Left lung (tissue), 10 donors: ENCODE measurements around the gene MBP. TPM values are rescaled to one million over a fixed set of nuclear protein-coding genes. Genes with fewer than 3 reads are reported as not detected.
A peak's percentile ranks its signal among the peaks of the same experiment; 100 is the strongest.

Experiments used
- ATAC-seq: fragments of 200-7000 bp; cut with Tn5 transposase; one replicate; pipeline ENCODE4 v1.9.1; 2020; ENCODE audit warnings: moderate library complexity
- DNase-seq, 4 donors: peaks; one replicate each; pipeline ENCODE4 v3.0.0-alpha.2; 2013 to 2020
- H3K27ac ChIP-seq, 2 donors: fragments of 200-600 bp; sonication (generic) in 1 of 2; one replicate each; pipeline versions ENCODE4 v1.5.0 to v1.8.0; 2020 to 2021
- H3K27me3 ChIP-seq, 2 donors: fragments of 200-600 bp; sonication (generic) in 1 of 2; one replicate each; pipeline versions ENCODE4 v1.5.0 to v1.8.0; 2020 to 2021
- H3K36me3 ChIP-seq, 2 donors: fragments of 200-600 bp; sonication (generic) in 1 of 2; one replicate each; pipeline versions ENCODE4 v1.5.0 to v1.8.0; 2020 to 2021
- H3K4me1 ChIP-seq, 2 donors: fragments of 200-600 bp; one replicate each; pipeline ENCODE4 v1.8.0; 2021
- H3K4me3 ChIP-seq, 2 donors: fragments of 200-600 bp; sonication (generic) in 1 of 2; one replicate each; pipeline versions ENCODE4 v1.5.0 to v1.8.0; 2020 to 2021; ENCODE audit warnings: mild to moderate bottlenecking in 1 of 2
- H3K9me3 ChIP-seq, 2 donors: fragments of 200-600 bp; sonication (generic) in 1 of 2; one replicate each; pipeline versions ENCODE4 v1.5.0 to v1.8.0; 2020 to 2021
- intact Hi-C, 2 donors: fragments of 100-400 bp; cut with DNase I; formaldehyde crosslinking; loops; one replicate each; pipeline versions ENCODE4 v1.11.2 to v1.14.2; 2022
- polyA plus RNA-seq, 6 donors: library from polyadenylated mRNA; unstranded; fragments of 120-200 nt; gene quantifications; one replicate each; pipeline ENCODE4 v1.2.1, GENCODE V29; 2013; ENCODE audit not compliant: insufficient read length in 6 of 6
- total RNA-seq, 2 donors: library from RNA; stranded (reverse); fragmentation: NEBNext Ultra II Directional; extraction: Animal tissue kit (Norgen Biotek cat#: 25700); gene quantifications; one replicate each; pipeline ENCODE4 v1.2.1, GENCODE V29; 2021
- TF ChIP-seq, protein P1 (sequence below), 2 donors: fragments of 200-600 bp; sonication (generic) in 1 of 2; IDR thresholded peaks; one replicate each; pipeline versions ENCODE4 v1.5.0 to v1.8.0; 2021; ENCODE audit warnings: antibody characterized with exemption in 2 of 2
- donor health status: DM: no; HTN: yes; CAD: no.
- donor health status: DM: no; HTN: no; CAD: no.

MBP gene
- total and polyA plus RNA-seq, 8 donors: 8.8 to 56.7 (median 10.8) TPM

DNA sequence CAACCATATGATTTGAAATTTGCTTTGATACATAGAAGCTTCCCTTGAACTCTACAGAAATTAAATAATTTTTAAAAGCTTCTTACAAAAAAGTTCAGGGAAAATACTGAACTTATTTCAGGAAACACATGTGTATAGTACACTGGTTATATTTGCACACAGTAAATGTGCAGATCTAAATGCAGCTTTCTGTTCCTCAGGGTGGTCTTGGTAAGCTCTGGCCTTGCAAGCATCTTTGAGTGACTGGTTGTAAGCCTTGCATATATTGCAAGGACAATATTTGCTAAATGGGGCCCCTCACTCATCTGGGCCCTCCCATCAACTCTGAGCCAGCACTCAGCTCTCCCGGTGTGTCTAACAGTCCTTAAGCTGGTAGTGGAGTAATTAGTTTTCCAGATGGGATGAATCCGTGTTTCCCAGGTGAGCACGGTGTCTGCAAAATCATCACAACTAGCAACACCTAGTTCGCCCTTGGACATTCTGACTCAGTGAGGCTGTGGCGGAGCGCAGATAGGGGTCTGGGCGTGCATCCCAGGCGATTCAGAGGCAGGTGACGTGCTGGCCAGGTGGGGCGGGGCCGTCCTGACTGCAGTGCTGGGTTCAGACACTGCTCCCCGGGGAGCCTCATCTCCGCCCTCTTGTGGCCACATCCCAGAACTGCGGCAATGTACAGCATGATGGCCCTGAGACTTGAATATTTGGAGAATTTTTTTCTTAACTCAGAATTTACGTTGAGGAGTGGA lies 149.6 kb downstream of the MBP start:
- TF ChIP-seq, protein P1, sequence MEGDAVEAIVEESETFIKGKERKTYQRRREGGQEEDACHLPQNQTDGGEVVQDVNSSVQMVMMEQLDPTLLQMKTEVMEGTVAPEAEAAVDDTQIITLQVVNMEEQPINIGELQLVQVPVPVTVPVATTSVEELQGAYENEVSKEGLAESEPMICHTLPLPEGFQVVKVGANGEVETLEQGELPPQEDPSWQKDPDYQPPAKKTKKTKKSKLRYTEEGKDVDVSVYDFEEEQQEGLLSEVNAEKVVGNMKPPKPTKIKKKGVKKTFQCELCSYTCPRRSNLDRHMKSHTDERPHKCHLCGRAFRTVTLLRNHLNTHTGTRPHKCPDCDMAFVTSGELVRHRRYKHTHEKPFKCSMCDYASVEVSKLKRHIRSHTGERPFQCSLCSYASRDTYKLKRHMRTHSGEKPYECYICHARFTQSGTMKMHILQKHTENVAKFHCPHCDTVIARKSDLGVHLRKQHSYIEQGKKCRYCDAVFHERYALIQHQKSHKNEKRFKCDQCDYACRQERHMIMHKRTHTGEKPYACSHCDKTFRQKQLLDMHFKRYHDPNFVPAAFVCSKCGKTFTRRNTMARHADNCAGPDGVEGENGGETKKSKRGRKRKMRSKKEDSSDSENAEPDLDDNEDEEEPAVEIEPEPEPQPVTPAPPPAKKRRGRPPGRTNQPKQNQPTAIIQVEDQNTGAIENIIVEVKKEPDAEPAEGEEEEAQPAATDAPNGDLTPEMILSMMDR (IDR thresholded peaks at IDR 0.05): peak; percentile 92 to 97
- Histone ChIP-seq H3K4me3 (no peak overlapping the region), H3K27me3 (no peaks in the 10 kb centered on the region), H3K36me3 (no peaks in the 10 kb centered on the region), H3K27ac (no peak overlapping the region), H3K9me3 (no peaks in the 10 kb centered on the region), H3K4me1 (peaks cover 0 to 4% of the 10 kb centered on the region in 2 donors)
- intact Hi-C loops: loop anchor here in 1 of 2 donors (10.0 kb wide), 1 partner anchor 178 kb away; no protein-coding TSS in a partner anchor
- DNase-seq (peak; percentile 67 to 95 (median 85)), ATAC-seq (peak; percentile 99)

DNA sequence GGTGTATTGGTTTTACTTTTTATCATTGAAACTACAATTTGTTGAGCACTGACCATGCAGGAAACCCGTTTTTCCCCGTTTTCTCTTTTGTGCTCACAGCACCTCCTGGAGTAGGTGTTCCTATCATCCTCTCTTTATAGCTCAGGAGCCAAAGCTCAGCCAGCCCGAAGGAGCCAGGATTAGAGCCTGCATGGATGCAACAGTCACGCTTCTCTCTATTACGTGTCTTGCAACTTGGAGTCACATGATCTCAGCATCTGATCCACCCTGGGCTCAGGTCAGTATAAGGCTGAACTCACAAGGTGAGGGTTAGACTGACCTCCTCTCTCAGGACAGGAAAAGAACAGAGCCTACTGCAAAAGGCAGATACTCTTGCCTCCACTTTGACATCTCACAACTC lies 150.5 kb downstream of the MBP start:
- ATAC-seq (no peak), DNase-seq (no peak)
- no peak overlapping the region for H3K27ac ChIP-seq
- H3K9me3 ChIP-seq: no peaks in the 10 kb centered on the region
- no peak overlapping the region for H3K4me3 ChIP-seq
- H3K4me1 ChIP-seq: peaks cover 0 to 4% of the 10 kb centered on the region in 2 donors
- no peaks in the 10 kb centered on the region for H3K27me3 ChIP-seq
- H3K36me3 ChIP-seq: no peaks in the 10 kb centered on the region
- TF ChIP-seq, protein P1 (IDR thresholded peaks at IDR 0.05): no peak
- intact Hi-C loops: loop anchor here in 1 of 2 donors (10.0 kb wide), 1 partner anchor 177 kb away; no protein-coding TSS in a partner anchor

- no peak overlapping the region for H3K4me3 ChIP-seq
- intact Hi-C loops: loop anchor here in 1 of 2 donors (10.0 kb wide), 1 partner anchor 177 kb away; no protein-coding TSS in a partner anchor
- no peak for ATAC-seq
Observed at GRCh38 chr18:76981396-76981968, 151.1 kb downstream of the MBP start.

DNA sequence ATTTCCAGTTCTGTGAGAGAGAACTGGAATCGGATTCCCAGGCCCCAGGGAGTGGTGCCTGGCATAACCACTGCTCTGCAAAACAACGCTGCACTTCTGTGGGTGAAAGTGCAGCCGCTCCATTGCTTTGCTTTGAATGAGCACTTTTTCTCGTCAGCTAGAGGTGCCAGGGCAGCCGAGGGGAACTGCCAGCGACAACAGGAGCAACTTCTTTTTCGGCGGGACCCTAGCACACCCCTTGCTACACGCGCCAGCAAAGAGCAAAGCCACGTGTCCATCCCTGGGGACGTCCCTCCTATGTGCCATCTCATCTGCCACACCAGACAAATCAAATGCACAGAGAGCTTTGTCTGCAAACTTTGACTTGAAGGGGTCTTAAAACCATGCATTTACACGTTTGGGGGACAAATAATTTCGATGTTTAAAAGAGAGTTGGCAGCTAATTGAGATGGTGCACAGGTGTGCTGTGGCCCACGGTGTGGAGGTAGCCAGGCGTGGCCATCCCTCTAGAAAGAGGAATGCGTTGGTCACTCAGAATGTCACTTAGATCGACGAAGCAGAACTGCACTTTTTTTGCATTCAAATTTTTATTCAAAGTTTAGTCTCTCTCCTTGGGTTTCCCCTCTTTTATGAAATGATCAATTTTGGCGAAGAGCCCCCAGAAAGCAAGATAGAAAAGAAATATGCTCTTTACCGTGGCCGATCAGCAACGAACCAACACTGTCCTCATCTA lies 151.8 kb downstream of the MBP start:
- Histone ChIP-seq H3K4me3 (no peak overlapping the region), H3K4me1 (peaks cover 0 to 4% of the 10 kb centered on the region in 2 donors), H3K9me3 (no peaks in the 10 kb centered on the region), H3K27ac (no peak overlapping the region), H3K27me3 (no peaks in the 10 kb centered on the region), H3K36me3 (no peaks in the 10 kb centered on the region)
- ATAC-seq (no peak), DNase-seq (no peak)
- intact Hi-C loops: loop anchor here in 1 of 2 donors (10.0 kb wide), 1 partner anchor 176 kb away; no protein-coding TSS in a partner anchor
- TF ChIP-seq, protein P1 (IDR thresholded peaks at IDR 0.05): no peak

More at GRCh38 chr18:76981396-76981968, 151.1 kb downstream of the MBP start:
- Histone ChIP-seq H3K4me1 (peaks cover 0 to 4% of the 10 kb centered on the region in 2 donors), H3K9me3 (no peaks in the 10 kb centered on the region), H3K36me3 (no peaks in the 10 kb centered on the region), H3K27ac (no peak overlapping the region), H3K27me3 (no peaks in the 10 kb centered on the region)
- TF ChIP-seq, protein P1 (IDR thresholded peaks at IDR 0.05): no peak
- DNase-seq: peak in 1 of 4 donors; percentile 51
